Measurements from ENCODE around the gene NCKAP5. TPM values are rescaled to one million over a fixed set of nuclear protein-coding genes. Genes with fewer than 3 reads are reported as not detected.

The NCKAP5 gene
- polyA plus RNA-seq, 3 donors = not detected

- no peak overlapping the region for H3K4me3 Mint-ChIP-seq
- H3K36me3 ChIP-seq (replicated peaks in 1 of 2; ENCODE audit: control insufficient read depth in 1 of 2, insufficient read depth in 2 of 2, low read length in 2 of 2) = no peaks in the 10 kb centered on the region
- DNase-seq = no peak
- H2AFZ ChIP-seq (ENCODE audit: insufficient read depth, low read depth, low read length, poor library complexity, severe bottlenecking) = no peak overlapping the region
- H3K4me1 ChIP-seq (ENCODE audit: control insufficient read depth in 1 of 2, insufficient read depth in 2 of 2, low read length in 2 of 2) = no peaks in the 10 kb centered on the region
- peaks cover 0 to 3% (median 1%) of the 10 kb centered on the region in 3 donors for H3K27me3 Mint-ChIP-seq (ENCODE audit: low read depth in 3 of 3)
- H3K9me3 Mint-ChIP-seq = peaks cover 0 to 12% (median 5%) of the 10 kb centered on the region in 7 donors
- H4K20me1 ChIP-seq (ENCODE audit: insufficient read depth, low read length) = no peaks in the 10 kb centered on the region
- peaks cover 0 to 4% of the 10 kb centered on the region in 2 donors for H3K9me3 ChIP-seq (replicated peaks in 1 of 2; ENCODE audit: control insufficient read depth in 1 of 2, insufficient read depth in 1 of 2, low read length in 2 of 2)
- H3K9ac ChIP-seq (ENCODE audit: insufficient read depth, low read length, poor library complexity, severe bottlenecking) = no peak overlapping the region
- no peak overlapping the region for H3K27ac ChIP-seq (ENCODE audit: low read depth in 1 of 2, low read length in 2 of 2)
- H3K27ac Mint-ChIP-seq = no peak overlapping the region
- no peaks in the 10 kb centered on the region for H3K4me1 Mint-ChIP-seq
- intact Hi-C loops (cut with micrococcal nuclease) = no loop called here
- 88% methylated on average over 5 of the region's 7 CpGs for WGBS (ENCODE audit: insufficient coverage)
- H3K36me3 Mint-ChIP-seq = no peaks in the 10 kb centered on the region
- no peaks in the 10 kb centered on the region for H3K79me2 ChIP-seq (ENCODE audit: insufficient read depth, low read length)
- no peak overlapping the region for H3K4me2 ChIP-seq (replicated peaks; ENCODE audit: extremely low read depth, low read length, poor library complexity, severe bottlenecking)
- no peak for TF ChIP-seq CTCF (IDR thresholded peaks at IDR 0.05)
- no peak overlapping the region for H3K4me3 ChIP-seq (replicated peaks in 1 of 3; ENCODE audit: low read depth in 2 of 3, low read length in 3 of 3)
- no peaks in the 10 kb centered on the region for H3K27me3 ChIP-seq (ENCODE audit: control insufficient read depth in 2 of 2, insufficient read depth in 2 of 2, low read length in 2 of 2)
Observed at GRCh38 chr2:132782176-132782783, 786.0 kb downstream of the NCKAP5 start.

- 80% methylated on average over 4 of the region's 5 CpGs for WGBS (ENCODE audit: insufficient coverage)
- H3K4me3 Mint-ChIP-seq = no peak overlapping the region
- no peak for DNase-seq
- H3K4me1 Mint-ChIP-seq = no peaks in the 10 kb centered on the region
- Histone ChIP-seq H4K20me1 (ENCODE audit: insufficient read depth, low read length) (no peaks in the 10 kb centered on the region), H3K4me1 (ENCODE audit: control insufficient read depth in 1 of 2, insufficient read depth in 2 of 2, low read length in 2 of 2) (no peaks in the 10 kb centered on the region), H3K27ac (ENCODE audit: low read depth in 1 of 2, low read length in 2 of 2) (no peak overlapping the region), H3K4me3 (replicated peaks in 1 of 3; ENCODE audit: low read depth in 2 of 3, low read length in 3 of 3) (no peak overlapping the region), H3K4me2 (replicated peaks; ENCODE audit: extremely low read depth, low read length, poor library complexity, severe bottlenecking) (no peak overlapping the region), H3K79me2 (ENCODE audit: insufficient read depth, low read length) (no peaks in the 10 kb centered on the region), H3K27me3 (ENCODE audit: control insufficient read depth in 2 of 2, insufficient read depth in 2 of 2, low read length in 2 of 2) (no peaks in the 10 kb centered on the region), H3K9me3 (replicated peaks in 1 of 2; ENCODE audit: control insufficient read depth in 1 of 2, insufficient read depth in 1 of 2, low read length in 2 of 2) (peaks cover 0 to 4% of the 10 kb centered on the region in 2 donors), H3K36me3 (replicated peaks in 1 of 2; ENCODE audit: control insufficient read depth in 1 of 2, insufficient read depth in 2 of 2, low read length in 2 of 2) (no peaks in the 10 kb centered on the region), H2AFZ (ENCODE audit: insufficient read depth, low read depth, low read length, poor library complexity, severe bottlenecking) (no peak overlapping the region), H3K9ac (ENCODE audit: insufficient read depth, low read length, poor library complexity, severe bottlenecking) (no peak overlapping the region)
- peaks cover 0 to 1% (median 1%) of the 10 kb centered on the region in 3 donors for H3K27me3 Mint-ChIP-seq (ENCODE audit: low read depth in 3 of 3)
- TF ChIP-seq CTCF (IDR thresholded peaks at IDR 0.05) = no peak
- no peak overlapping the region for H3K27ac Mint-ChIP-seq
- no peaks in the 10 kb centered on the region for H3K36me3 Mint-ChIP-seq
- intact Hi-C loops (cut with micrococcal nuclease) = no loop called here
- H3K9me3 Mint-ChIP-seq = peaks cover 0 to 12% (median 5%) of the 10 kb centered on the region in 7 donors
Observed at GRCh38 chr2:132780651-132781050, 787.6 kb downstream of the NCKAP5 start.
